ENCODE measurements around the gene MED15. TPM values are rescaled to one million over a fixed set of nuclear protein-coding genes. Genes with fewer than 3 reads are reported as not detected.

MED15 gene
- total RNA-seq, 2 experiments from 2014 or later, result 93.3 to 97.4 TPM

DNA sequence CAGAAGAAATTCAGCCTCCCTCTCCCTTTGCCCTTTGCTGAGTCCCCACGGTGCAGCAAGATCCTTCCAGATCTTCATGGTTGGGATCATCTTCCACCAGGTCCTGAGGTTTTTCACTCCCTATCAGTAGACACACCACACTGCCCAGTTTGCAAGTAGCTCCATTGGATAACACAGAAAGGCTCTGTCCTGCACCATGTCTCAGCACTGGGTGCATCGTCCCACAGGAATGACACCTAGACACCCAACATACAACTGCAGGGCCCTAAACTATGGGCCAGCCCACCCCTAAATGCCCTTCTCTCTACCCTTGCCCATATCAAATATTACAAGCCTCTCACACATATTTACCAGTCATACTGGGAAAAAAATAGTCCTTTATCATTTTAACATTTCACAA is 21.2 kb upstream of the MED15 start:
- Mint-ChIP-seq H3K27me3 (no peaks in the 10 kb centered on the region), H3K9me3 (no peaks in the 10 kb centered on the region), H3K4me1 (ENCODE audit: low read depth) (peaks cover 27% of the 10 kb centered on the region), H3K4me3 (no peak overlapping the region), H3K36me3 (peaks cover 14% of the 10 kb centered on the region), H3K27ac (no peak overlapping the region)
- intact Hi-C loops (cut with micrococcal nuclease), result no loop called here
- CTCF ChIA-PET, result no interaction called here
- POLR2A ChIA-PET, result no interaction called here
- no peak for DNase-seq

DNA sequence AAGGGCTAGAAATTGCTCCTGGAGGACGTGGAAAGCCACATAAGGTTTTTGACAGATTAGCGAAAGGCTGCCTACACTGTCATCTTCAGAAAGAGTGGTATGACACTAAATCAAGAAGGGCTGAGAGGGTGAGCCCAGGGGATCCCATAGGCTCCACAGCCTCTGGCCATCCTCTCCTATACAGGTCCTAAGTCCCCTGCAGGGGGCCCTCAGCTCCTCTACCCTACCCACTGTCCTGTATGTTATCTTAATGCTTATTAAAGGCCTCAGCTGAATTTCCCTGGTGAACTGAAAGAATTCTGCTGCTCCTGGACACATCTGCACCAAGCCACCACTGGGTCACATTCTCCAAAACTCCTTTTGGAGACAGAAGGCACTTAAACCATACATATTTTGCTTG is 19.7 kb upstream of the MED15 start:
- H3K4me3 Mint-ChIP-seq, result no peak overlapping the region
- no peaks in the 10 kb centered on the region for H3K9me3 Mint-ChIP-seq
- no peak for DNase-seq
- H3K27me3 Mint-ChIP-seq, result no peaks in the 10 kb centered on the region
- H3K36me3 Mint-ChIP-seq, result peaks cover 14% of the 10 kb centered on the region
- ChIA-PET CTCF (no interaction called here), POLR2A (interaction anchor here (0.6 to 1.0 kb wide), 2 partner anchors 10 to 64 kb away, joined by 3 read pairs; no protein-coding TSS in a partner anchor)
- intact Hi-C loops (cut with micrococcal nuclease), result no loop called here
- H3K4me1 Mint-ChIP-seq (ENCODE audit: low read depth), result peaks cover 40% of the 10 kb centered on the region
- H3K27ac Mint-ChIP-seq, result no peak overlapping the region

DNA sequence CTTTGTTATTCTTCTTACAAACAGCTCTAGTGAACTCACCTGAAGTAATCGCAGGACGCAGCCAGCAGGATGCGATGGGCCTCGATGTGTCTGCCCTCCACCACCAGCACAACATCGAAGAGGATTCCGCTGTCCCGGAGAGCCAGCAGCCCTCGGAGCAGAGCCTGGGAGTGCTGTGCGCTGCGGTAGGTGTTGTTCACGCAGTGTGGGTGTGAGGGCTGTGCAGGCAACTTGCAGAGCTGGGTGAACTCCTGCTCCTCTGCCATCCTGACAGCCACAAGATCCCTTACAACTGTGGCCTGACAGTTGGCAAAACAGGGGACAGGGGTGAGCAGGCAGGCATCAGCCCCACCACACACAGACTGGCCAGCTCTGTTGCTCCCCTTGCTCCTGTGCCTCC is 18.5 kb upstream of the MED15 start:
- Mint-ChIP-seq H3K4me3 (no peak overlapping the region), H3K27ac (no peak overlapping the region), H3K9me3 (no peaks in the 10 kb centered on the region), H3K4me1 (ENCODE audit: low read depth) (peaks cover 46% of the 10 kb centered on the region), H3K27me3 (no peaks in the 10 kb centered on the region), H3K36me3 (peaks cover 8% of the 10 kb centered on the region)
- intact Hi-C loops (cut with micrococcal nuclease), result no loop called here
- ChIA-PET CTCF (no interaction called here), POLR2A (no interaction called here)
- DNase-seq, result no peak

DNA sequence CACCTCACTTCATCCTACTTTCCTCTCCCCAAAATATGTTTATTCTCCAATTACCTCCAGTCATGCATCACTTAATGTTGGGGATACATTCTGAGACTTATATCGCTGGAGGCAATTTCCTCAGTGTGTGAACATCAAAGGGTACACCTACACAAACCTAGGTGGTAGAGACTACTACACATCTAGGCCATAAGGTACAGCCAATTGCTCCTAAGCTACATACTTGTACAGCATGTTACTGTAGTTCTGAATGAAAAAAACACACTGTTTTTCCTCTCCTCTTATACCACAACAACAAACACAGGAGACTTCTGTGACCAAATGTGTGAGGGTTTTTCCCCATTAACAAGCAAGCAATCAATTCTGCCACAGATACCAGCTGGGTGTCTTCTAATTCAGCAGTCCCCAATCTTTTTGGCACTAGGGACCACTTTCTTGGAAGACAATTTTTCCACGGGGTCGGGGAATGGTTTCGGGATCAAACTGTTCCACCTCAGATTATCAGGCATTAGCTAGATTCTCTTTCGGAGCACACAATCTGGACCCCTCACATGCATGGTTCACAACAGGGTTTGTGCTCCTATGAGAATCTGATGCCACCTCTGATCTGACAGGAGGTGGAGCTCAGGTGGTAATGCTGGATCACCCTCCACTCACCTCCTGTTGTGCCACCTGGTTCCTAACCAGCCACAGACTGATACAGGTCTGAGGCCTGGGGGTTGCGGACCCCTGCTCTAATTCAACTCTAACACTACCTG is 17.0 kb upstream of the MED15 start:
- Mint-ChIP-seq H3K27me3 (no peaks in the 10 kb centered on the region), H3K4me1 (ENCODE audit: low read depth) (peaks cover 54% of the 10 kb centered on the region), H3K9me3 (no peaks in the 10 kb centered on the region), H3K36me3 (peaks cover 8% of the 10 kb centered on the region), H3K27ac (no peak overlapping the region), H3K4me3 (no peak overlapping the region)
- ChIA-PET CTCF (interaction anchor here (1.0 kb wide), 1 partner anchor 74 kb away, joined by 3 read pairs; no protein-coding TSS in a partner anchor), POLR2A (interaction anchor here (1.1 kb wide), 1 partner anchor 9 kb away, joined by 3 read pairs; no protein-coding TSS in a partner anchor)
- intact Hi-C loops (cut with micrococcal nuclease), result loop anchor here (10.0 kb wide), 1 partner anchor 134 kb away; no protein-coding TSS in a partner anchor
- no peak for DNase-seq

DNA sequence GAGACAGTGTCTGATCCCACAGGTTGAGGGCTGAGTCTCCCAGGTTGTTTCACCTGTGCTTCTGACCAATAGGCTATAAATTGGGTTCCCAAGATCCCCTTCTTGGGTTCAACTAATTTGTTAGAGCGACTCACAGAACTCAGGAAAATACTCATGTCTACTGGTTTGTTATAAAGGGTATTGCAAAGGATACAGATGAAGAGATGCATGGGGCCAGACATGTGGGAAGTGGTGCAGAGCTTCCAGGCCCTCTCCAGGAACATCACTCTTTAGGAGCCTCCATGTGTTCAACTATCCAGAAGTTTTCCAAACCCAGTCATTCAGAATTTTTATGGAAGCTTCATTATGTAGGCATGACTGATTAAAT is 16.5 kb upstream of the MED15 start:
- H3K4me3 Mint-ChIP-seq, result no peak overlapping the region
- CTCF ChIA-PET, result interaction anchor here (1.0 kb wide), 1 partner anchor 73 kb away, joined by 3 read pairs; no protein-coding TSS in a partner anchor
- H3K27ac Mint-ChIP-seq, result no peak overlapping the region
- peaks cover 54% of the 10 kb centered on the region for H3K4me1 Mint-ChIP-seq (ENCODE audit: low read depth)
- peaks cover 8% of the 10 kb centered on the region for H3K36me3 Mint-ChIP-seq
- H3K9me3 Mint-ChIP-seq, result no peaks in the 10 kb centered on the region
- no peak for DNase-seq
- intact Hi-C loops (cut with micrococcal nuclease), result loop anchor here (10.0 kb wide), 1 partner anchor 134 kb away; no protein-coding TSS in a partner anchor
- H3K27me3 Mint-ChIP-seq, result no peaks in the 10 kb centered on the region
- POLR2A ChIA-PET, result no interaction called here

DNA sequence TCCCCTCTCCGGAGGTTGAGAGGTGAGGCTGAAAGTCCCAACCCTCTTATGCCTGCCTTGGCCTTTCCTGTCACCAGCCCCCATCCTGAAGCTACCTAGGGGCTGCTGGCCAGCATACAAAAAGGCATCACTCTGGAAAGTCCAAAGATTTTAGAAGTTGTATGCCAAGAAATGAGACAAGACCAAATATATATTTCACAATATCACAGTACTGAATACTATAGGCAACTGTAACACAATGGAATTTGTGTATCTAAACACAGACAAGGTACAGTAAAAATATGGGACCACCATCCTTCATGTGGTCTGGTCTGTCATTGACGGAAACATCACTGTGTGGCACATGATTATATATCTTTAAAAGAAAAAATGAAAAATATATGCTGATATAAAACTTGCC is 16.1 kb upstream of the MED15 start:
- CTCF ChIA-PET, result interaction anchor here (1.0 kb wide), 1 partner anchor 73 kb away, joined by 3 read pairs; no protein-coding TSS in a partner anchor
- H3K4me1 Mint-ChIP-seq (ENCODE audit: low read depth), result peaks cover 51% of the 10 kb centered on the region
- no peaks in the 10 kb centered on the region for H3K27me3 Mint-ChIP-seq
- no peak overlapping the region for H3K4me3 Mint-ChIP-seq
- DNase-seq, result no peak
- H3K9me3 Mint-ChIP-seq, result no peaks in the 10 kb centered on the region
- peaks cover 5% of the 10 kb centered on the region for H3K36me3 Mint-ChIP-seq
- POLR2A ChIA-PET, result interaction anchor here (1.0 kb wide), 1 partner anchor 28 kb away, joined by 3 read pairs; no protein-coding TSS in a partner anchor
- H3K27ac Mint-ChIP-seq, result no peak overlapping the region
- intact Hi-C loops (cut with micrococcal nuclease), result loop anchor here (10.0 kb wide), 1 partner anchor 133 kb away; no protein-coding TSS in a partner anchor

DNA sequence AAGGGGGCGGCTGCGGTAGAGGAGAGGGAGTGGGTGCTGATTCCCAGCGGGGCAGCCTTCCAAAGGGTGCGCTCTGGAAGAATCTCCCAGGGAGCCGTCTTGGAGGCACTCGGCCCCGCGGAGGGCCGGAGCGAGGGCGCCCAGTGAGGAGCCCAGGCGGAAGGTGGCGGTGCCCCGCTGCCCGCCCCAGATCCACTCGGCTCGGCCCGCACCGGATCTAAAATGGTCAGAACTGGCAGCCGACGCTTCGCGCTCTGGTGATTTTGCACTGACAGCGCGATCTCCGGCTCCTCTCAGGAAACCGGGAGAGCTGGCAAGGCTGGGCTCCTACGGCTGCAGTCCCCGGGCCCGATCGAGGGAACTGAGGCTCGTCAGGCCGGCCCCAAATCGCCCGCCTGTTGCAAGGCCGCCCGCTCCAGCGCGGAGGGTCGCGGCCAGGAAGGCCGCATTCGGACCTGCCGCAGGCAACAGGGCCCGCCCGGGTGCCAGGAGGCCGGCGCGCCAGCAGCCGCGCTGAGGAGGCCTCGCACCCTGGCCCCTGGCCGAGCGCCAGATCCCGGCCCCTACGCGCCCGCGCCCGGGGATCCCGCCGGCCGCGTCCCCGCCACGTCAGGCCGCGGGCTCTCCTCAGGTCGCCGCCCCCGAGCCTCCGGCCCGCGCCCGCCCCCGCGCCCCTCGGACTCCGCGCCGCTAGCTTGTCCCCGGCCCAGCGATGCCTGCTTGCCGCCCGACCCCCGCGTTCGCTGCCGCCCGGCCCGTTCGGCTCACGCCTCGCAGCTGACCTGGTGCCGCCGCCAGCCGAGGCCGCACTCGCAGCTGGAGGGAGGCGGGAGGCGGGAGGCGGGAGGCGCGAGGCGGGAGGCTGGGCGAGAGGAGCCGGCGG is 12.2 kb upstream of the MED15 start, which contains the start of gene KLHL22:
TSS of gene KLHL22 (minus strand) at position 818 of the 883 bp plus-strand sequence. CDS start 6,584 bp downstream, outside the sequence.
- ChIA-PET CTCF (interaction anchor here (0.6 to 2.5 kb wide), 9 partner anchors 14 to 171 kb away, joined by 3 to 9 read pairs (median 4); no protein-coding TSS in a partner anchor), POLR2A (interaction anchor here (0.6 to 3.3 kb wide), 5 partner anchors 12 to 73 kb away, joined by 3 to 14 read pairs (median 3); partner anchors contain the start of gene MED15)
- peak; percentile 41 for DNase-seq
- intact Hi-C loops (cut with micrococcal nuclease), result loop anchor here (2.0 to 10.0 kb wide), 2 partner anchors 30 to 130 kb away; no protein-coding TSS in a partner anchor
- H3K9me3 Mint-ChIP-seq, result no peaks in the 10 kb centered on the region
- H3K27me3 Mint-ChIP-seq, result no peaks in the 10 kb centered on the region
- H3K4me3 Mint-ChIP-seq, result peak within 1 kb of the TSS; percentile 86
- H3K4me1 Mint-ChIP-seq (ENCODE audit: low read depth), result peaks cover 39% of the 10 kb centered on the region
- peak within 1 kb of the TSS; percentile 81 for H3K27ac Mint-ChIP-seq
- no peaks in the 10 kb centered on the region for H3K36me3 Mint-ChIP-seq

DNA sequence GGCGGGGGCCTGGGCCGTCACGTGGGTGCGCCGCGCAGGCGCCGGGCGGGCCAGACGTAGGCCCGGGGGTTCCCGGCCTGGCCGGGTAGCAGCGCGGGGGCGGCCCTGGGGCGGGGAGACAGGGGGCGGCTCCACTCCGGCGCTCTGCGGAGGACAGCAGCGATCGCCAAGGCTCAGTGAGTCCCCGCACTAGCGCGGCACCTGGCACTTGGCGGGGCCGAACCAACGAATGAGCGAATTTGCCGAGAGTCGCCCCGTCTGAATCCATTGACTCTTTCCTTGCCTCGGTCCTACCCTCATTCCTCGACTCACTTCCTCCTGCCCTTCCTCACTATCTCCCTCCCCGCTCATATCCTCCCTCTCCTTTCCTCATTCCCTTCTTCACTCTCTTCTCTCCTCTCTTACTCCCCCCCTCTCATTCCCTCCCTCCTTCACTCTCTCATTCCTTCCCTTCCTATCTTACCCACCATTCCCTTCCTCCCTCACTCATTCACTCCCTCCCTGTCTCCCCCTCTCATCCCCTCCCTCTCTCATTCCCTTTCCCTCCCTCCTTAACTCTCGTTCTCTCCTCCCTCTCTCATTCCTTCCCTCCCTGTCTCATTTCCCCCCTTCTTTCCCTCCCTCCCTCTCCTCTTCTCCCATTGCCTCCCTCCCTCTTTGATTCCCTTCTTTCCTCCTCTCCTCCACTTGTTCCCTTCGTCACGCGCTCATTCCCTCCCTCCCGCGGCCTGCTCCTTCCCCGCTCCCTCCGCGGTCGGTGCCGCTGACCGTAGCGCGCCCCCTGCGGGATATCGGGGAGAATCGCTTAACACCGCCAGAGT is 11.3 kb upstream of the MED15 start:
- H3K27me3 Mint-ChIP-seq, result no peaks in the 10 kb centered on the region
- peaks cover 31% of the 10 kb centered on the region for H3K4me1 Mint-ChIP-seq (ENCODE audit: low read depth)
- peak overlapping the region; percentile 80 for H3K27ac Mint-ChIP-seq
- no peaks in the 10 kb centered on the region for H3K9me3 Mint-ChIP-seq
- H3K4me3 Mint-ChIP-seq, result peak overlapping the region; percentile 86
- ChIA-PET CTCF (interaction anchor here (1.0 to 1.7 kb wide), 5 partner anchors 33 to 78 kb away, joined by 3 to 4 read pairs (median 3); no protein-coding TSS in a partner anchor), POLR2A (interaction anchor here (0.6 to 3.3 kb wide), 2 partner anchors 11 to 72 kb away, joined by 3 to 14 read pairs; partner anchors contain the start of gene MED15)
- no peaks in the 10 kb centered on the region for H3K36me3 Mint-ChIP-seq
- intact Hi-C loops (cut with micrococcal nuclease), result loop anchor here (1.0 to 10.0 kb wide), 6 partner anchors 11 to 129 kb away; partner anchors contain the start of gene MED15
- DNase-seq, result peak; percentile 95

DNA sequence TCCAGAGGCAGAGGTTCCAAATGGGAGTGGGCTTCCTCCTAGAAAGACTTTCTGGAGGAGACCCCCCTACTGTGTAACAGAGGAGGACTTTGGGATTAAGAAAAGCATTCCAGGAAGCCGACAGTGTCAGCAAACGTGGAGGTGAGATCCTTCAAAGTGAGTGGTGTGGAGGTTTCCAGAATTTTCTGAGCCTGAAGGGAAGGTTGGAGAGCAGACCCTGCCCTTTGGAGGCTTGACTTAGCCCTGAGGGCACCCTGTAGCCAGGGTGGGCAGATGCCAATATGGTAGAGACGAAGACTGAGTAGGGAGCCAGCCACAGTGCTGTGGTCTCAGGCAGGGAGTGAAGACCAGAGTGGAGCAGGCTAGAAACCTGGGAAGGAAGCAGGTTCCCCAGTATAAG is 10.0 kb upstream of the MED15 start:
- Mint-ChIP-seq H3K36me3 (peaks cover 2% of the 10 kb centered on the region), H3K27ac (no peak overlapping the region), H3K27me3 (no peaks in the 10 kb centered on the region), H3K4me1 (ENCODE audit: low read depth) (peaks cover 19% of the 10 kb centered on the region), H3K4me3 (no peak overlapping the region), H3K9me3 (no peaks in the 10 kb centered on the region)
- DNase-seq, result no peak
- ChIA-PET CTCF (interaction anchor here (1.2 to 2.5 kb wide), 2 partner anchors 79 kb away, joined by 3 to 11 read pairs; no protein-coding TSS in a partner anchor), POLR2A (no interaction called here)
- intact Hi-C loops (cut with micrococcal nuclease), result loop anchor here (2.0 to 10.0 kb wide), 2 partner anchors 69 to 127 kb away; no protein-coding TSS in a partner anchor

DNA sequence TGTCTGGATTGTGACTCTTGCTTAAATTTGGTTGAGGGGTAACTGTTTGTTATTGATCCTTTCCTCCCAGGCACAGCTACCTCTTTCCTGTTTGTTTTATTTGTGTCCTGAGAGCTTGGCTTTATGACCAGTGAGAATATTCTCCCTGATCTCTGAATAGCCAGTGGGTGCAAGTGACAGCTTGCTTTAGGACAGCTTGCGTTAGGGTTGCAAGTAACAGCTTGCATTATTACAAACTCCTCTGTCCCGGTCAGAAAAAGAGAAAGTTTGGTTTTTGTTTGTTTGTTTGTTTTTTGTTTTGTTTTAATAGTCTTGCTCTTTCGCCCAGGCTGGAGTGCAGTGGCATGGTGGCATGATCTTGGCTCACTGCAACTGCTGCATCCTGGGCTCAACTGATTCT is 8.5 kb upstream of the MED15 start:
- Mint-ChIP-seq H3K27ac (no peak overlapping the region), H3K27me3 (no peaks in the 10 kb centered on the region), H3K36me3 (peaks cover 2% of the 10 kb centered on the region), H3K4me1 (ENCODE audit: low read depth) (peaks cover 11% of the 10 kb centered on the region), H3K4me3 (no peak overlapping the region), H3K9me3 (no peaks in the 10 kb centered on the region)
- intact Hi-C loops (cut with micrococcal nuclease), result loop anchor here (10.0 kb wide), 1 partner anchor 126 kb away; no protein-coding TSS in a partner anchor
- no peak for DNase-seq
- POLR2A ChIA-PET, result interaction anchor here (0.9 to 1.2 kb wide), 2 partner anchors 8 to 9 kb away, joined by 3 read pairs; partner anchors contain the start of gene MED15
- CTCF ChIA-PET, result interaction anchor here (0.8 to 2.5 kb wide), 7 partner anchors 29 to 83 kb away, joined by 3 to 11 read pairs (median 3); no protein-coding TSS in a partner anchor

Measured in activated CD4-positive, alpha-beta memory T cell treated with anti-CD3 and anti-CD28 coated beads for 36 hours (primary cell).